T-cell (primary cell): Measurements from ENCODE around the gene ITPK1. TPM values are rescaled to one million over a fixed set of nuclear protein-coding genes. Genes with fewer than 3 reads are reported as not detected.

Source experiments
- ATAC-seq, 4 experiments: fragments of 200-7000 bp in 3 of 4; fragments of 150-1000 bp in 1 of 4; cut with Tn5 transposase; replicated peaks in 1 of 4; 1 replicate in 3 of 4; 2 replicates in 1 of 4; pipeline ENCODE4 v1.10.0; 2021; ENCODE audit warnings: moderate library complexity in 3 of 4, mild to moderate bottlenecking in 2 of 4, moderate number of reproducible peaks in 1 of 4
- CTCF ChIA-PET, 2 donors: fragments of 300-600 bp; sonication (Branson Sonifier 250); formaldehyde crosslinking; loops; one replicate each; lab custom pipeline; 2022; ENCODE audit warnings: antibody characterized with exemption in 2 of 2; lab: Charles Lee
- POLR2A ChIA-PET, 2 donors: fragments of 300-600 bp; sonication (Branson Sonifier 250); formaldehyde crosslinking; loops; one replicate each; lab custom pipeline; 2022; ENCODE audit warnings: antibody characterized with exemption in 2 of 2; lab: Charles Lee
- DNase-seq, 35 experiments: peaks; one replicate each; pipeline versions ENCODE4 v3.0.0 to v3.0.0-alpha.2; 2013 to 2023
- H3K27ac ChIP-seq: one replicate; pipeline ENCODE4 v1.5.1; 2013; ENCODE audit warnings: low read length
- H3K27me3 ChIP-seq, 2 experiments: replicated peaks in 1 of 2; 1 replicate in 1 of 2; 2 replicates in 1 of 2; pipeline versions ENCODE4 v1.6.1 to v1.7.0; 2013; ENCODE audit warnings: low read length in 1 of 2, mixed read lengths in 1 of 2; ENCODE audit not compliant: control insufficient read depth in 2 of 2, insufficient read depth in 2 of 2; ENCODE audit errors: extremely low read depth in 1 of 2
- H3K36me3 ChIP-seq, 2 donors: 1 replicate in 1 of 2; 2 replicates in 1 of 2; pipeline versions ENCODE4 v1.6.1 to v1.7.0; 2013; ENCODE audit warnings: low read length in 1 of 2; ENCODE audit not compliant: control insufficient read depth in 2 of 2, insufficient read depth in 1 of 2; ENCODE audit errors: extremely low read depth in 1 of 2
- H3K4me1 ChIP-seq, 2 experiments: 1 replicate in 1 of 2; 2 replicates in 1 of 2; pipeline versions ENCODE4 v1.6.1 to v1.7.0; 2013; ENCODE audit warnings: low read length in 2 of 2, mixed read lengths in 1 of 2; ENCODE audit not compliant: insufficient read depth in 2 of 2, control insufficient read depth in 1 of 2; ENCODE audit errors: extremely low read depth in 1 of 2
- H3K4me3 ChIP-seq, 2 donors: 1 replicate in 1 of 2; 2 replicates in 1 of 2; pipeline versions ENCODE4 v1.5.1 to v1.7.0; 2013; ENCODE audit warnings: mild to moderate bottlenecking in 2 of 2, low read length in 1 of 2, moderate library complexity in 1 of 2; ENCODE audit not compliant: control insufficient read depth in 1 of 2; ENCODE audit errors: extremely low read depth in 1 of 2
- H3K9me3 ChIP-seq: 2 replicates; pipeline ENCODE4 v1.7.0; 2013
- H3K27ac Mint-ChIP-seq, 2 donors: one replicate each; pipeline ENCODE4 v1.8.0; 2020 to 2021; ENCODE audit warnings: mild to moderate bottlenecking in 2 of 2, mixed read lengths in 2 of 2
- H3K27me3 Mint-ChIP-seq, 2 donors: one replicate each; pipeline ENCODE4 v1.8.0; 2021 to 2022; ENCODE audit warnings: mixed read lengths in 2 of 2
- H3K36me3 Mint-ChIP-seq: one replicate; pipeline ENCODE4 v1.8.0; 2021; ENCODE audit warnings: mixed read lengths
- H3K4me1 Mint-ChIP-seq, 3 donors: one replicate each; pipeline ENCODE4 v1.8.0; 2020 to 2022; ENCODE audit warnings: mixed read lengths in 3 of 3, mild to moderate bottlenecking in 1 of 3
- H3K4me3 Mint-ChIP-seq, 3 donors: one replicate each; pipeline ENCODE4 v1.8.0; 2020 to 2022; ENCODE audit warnings: mild to moderate bottlenecking in 3 of 3, mixed read lengths in 3 of 3, moderate library complexity in 3 of 3
- H3K9me3 Mint-ChIP-seq, 3 donors: one replicate each; pipeline ENCODE4 v1.8.0; 2020 to 2022; ENCODE audit warnings: mixed read lengths in 3 of 3
- WGBS: methylation state at CpG from one replicate; pipeline ENCODE4 v1.1.5; 2013; ENCODE audit warnings: missing lambda C conversion rate; ENCODE audit not compliant: insufficient coverage; 5-methylcytosine and 5-hydroxymethylcytosine counted together
- total RNA-seq, 35 experiments: library from RNA in 6 of 35; stranded (reverse) in 6 of 35; fragments of 120-200 nt in 1 of 35; gene quantifications; one replicate each; pipeline versions ENCODE4 v1.2.1 to v1.2.4 and lab custom pipeline; 2013 to 2026

Gene ITPK1
- total RNA-seq, 5 donors from 2014 or later (not counting 1 experiment from before 2014, with no cell fraction given), result 28.0 to 43.0 (median 39.5) TPM

- H3K9me3 Mint-ChIP-seq, result no peaks in the 10 kb centered on the region
- ChIA-PET CTCF (no interaction called here), POLR2A (no interaction called here)
- H3K27ac Mint-ChIP-seq, result no peak overlapping the region
- Histone ChIP-seq H3K36me3 (peaks cover 0 to 2% of the 10 kb centered on the region in 2 donors), H3K4me3 (no peak overlapping the region), H3K27me3 (no peaks in the 10 kb centered on the region), H3K27ac (no peak overlapping the region), H3K9me3 (no peaks in the 10 kb centered on the region), H3K4me1 (peaks cover 7 to 36% of the 10 kb centered on the region in 2 experiments)
- 95% methylated on average over 7 of the region's 9 CpGs for WGBS
- H3K4me1 Mint-ChIP-seq, result peaks cover 39 to 45% (median 41%) of the 10 kb centered on the region in 3 donors
- ATAC-seq (no peak), DNase-seq (no peak)
- no peaks in the 10 kb centered on the region for H3K36me3 Mint-ChIP-seq
- H3K27me3 Mint-ChIP-seq, result no peaks in the 10 kb centered on the region
- H3K4me3 Mint-ChIP-seq, result no peak overlapping the region
These were observed 16.1 kb downstream of the ITPK1 start for GRCh38 chr14:93099643-93100042.

DNA sequence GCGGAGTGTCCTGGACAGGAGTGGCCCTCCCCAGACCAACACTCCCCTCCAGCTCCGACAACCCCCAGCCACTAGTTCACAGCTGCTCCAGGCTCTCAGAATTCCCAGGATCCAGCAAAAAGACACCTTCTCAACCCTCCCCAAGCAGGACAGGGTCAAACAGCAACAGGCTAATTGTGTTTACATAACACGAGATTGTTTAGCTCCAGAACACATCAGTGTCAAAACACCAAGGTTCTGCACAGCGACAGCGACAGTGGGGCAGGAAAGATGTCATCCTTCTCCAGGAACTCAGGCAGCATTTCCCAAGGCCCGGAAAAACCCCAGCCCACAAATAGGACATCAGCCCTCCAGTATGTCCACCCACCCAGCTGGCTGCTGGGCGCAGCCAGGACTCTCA lies 16.5 kb downstream of the ITPK1 start:
- ChIA-PET POLR2A (no interaction called here), CTCF (no interaction called here)
- H3K9me3 ChIP-seq, result no peaks in the 10 kb centered on the region
- no peaks in the 10 kb centered on the region for H3K27me3 ChIP-seq
- WGBS, result 96% methylated on average over 6 of the region's 7 CpGs
- Mint-ChIP-seq H3K9me3 (no peaks in the 10 kb centered on the region), H3K4me1 (peaks cover 38 to 41% (median 40%) of the 10 kb centered on the region in 3 donors), H3K27ac (no peak overlapping the region), H3K4me3 (no peak overlapping the region), H3K27me3 (no peaks in the 10 kb centered on the region), H3K36me3 (no peaks in the 10 kb centered on the region)
- ATAC-seq (no peak), DNase-seq (no peak)
- peaks cover 3 to 33% of the 10 kb centered on the region in 2 experiments for H3K4me1 ChIP-seq
- peaks cover 0 to 2% of the 10 kb centered on the region in 2 donors for H3K36me3 ChIP-seq
- no peak overlapping the region for H3K27ac ChIP-seq
- H3K4me3 ChIP-seq, result no peak overlapping the region

GRCh38 chr14:93096691-93097322 lies 18.9 kb downstream of the ITPK1 start:
- WGBS, result 95% methylated on average over 9 of the region's 13 CpGs
- peaks cover 0 to 2% of the 10 kb centered on the region in 2 donors for H3K36me3 ChIP-seq
- H3K27ac Mint-ChIP-seq, result no peak overlapping the region
- no peaks in the 10 kb centered on the region for H3K36me3 Mint-ChIP-seq
- no peak overlapping the region for H3K4me3 Mint-ChIP-seq
- no peaks in the 10 kb centered on the region for H3K9me3 Mint-ChIP-seq
- ATAC-seq (no peak), DNase-seq (no peak)
- peaks cover 0 to 23% of the 10 kb centered on the region in 2 experiments for H3K4me1 ChIP-seq
- no peaks in the 10 kb centered on the region for H3K27me3 Mint-ChIP-seq
- H3K27ac ChIP-seq, result no peak overlapping the region
- no peak overlapping the region for H3K4me3 ChIP-seq
- H3K27me3 ChIP-seq, result no peaks in the 10 kb centered on the region
- peaks cover 25 to 36% (median 30%) of the 10 kb centered on the region in 3 donors for H3K4me1 Mint-ChIP-seq
- ChIA-PET CTCF (interaction anchor here in 1 of 2 donors (0.8 kb wide), 1 partner anchor 15 kb away, joined by 3 read pairs; no protein-coding TSS in a partner anchor), POLR2A (interaction anchor here in 1 of 2 donors (0.6 kb wide), 1 partner anchor 9 kb away, joined by 17 read pairs; no protein-coding TSS in a partner anchor)
- H3K9me3 ChIP-seq, result no peaks in the 10 kb centered on the region

DNA sequence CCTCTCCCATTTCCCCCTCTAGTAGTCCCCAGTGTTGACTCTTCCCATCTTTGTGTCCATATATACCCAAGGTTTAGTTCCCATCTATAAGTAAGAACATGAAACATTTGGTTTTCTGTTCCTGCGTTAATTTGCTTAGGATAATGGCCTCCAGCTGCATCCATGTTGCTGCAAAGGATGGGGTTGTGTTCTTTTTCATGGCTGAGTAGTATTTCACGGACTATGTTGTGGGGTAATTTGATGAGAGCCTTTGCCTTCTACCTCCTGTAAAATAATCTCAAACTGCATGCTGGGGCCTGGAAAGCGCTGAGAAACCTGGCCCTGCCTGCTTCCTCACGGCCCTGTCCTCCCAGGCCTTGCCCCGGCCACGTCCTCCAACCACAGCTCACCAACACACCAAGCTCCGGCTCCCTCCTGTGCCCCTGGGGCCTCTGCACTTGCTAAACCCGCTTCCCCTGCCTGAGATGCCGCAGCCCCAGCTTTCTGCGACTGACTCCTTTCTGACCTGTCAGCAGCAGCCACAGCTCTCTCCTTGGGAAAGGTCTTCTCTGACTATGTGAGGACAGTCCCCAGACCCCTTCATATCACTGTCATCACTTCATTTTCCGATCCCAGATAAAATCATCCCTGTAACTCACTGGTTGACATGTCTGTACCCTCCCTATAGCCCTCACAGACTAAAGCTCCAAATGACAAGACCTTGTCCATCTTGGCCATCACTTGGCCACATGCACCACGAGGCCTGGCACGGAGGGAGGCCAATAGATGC lies 19.8 kb downstream of the ITPK1 start:
- Mint-ChIP-seq H3K9me3 (no peaks in the 10 kb centered on the region), H3K36me3 (no peaks in the 10 kb centered on the region), H3K4me3 (no peak overlapping the region), H3K4me1 (peaks cover 25 to 35% (median 34%) of the 10 kb centered on the region in 3 donors), H3K27me3 (no peaks in the 10 kb centered on the region), H3K27ac (no peak overlapping the region)
- DNase-seq, result no peak
- Histone ChIP-seq H3K36me3 (peaks cover 0 to 2% of the 10 kb centered on the region in 2 donors), H3K27ac (no peak overlapping the region), H3K9me3 (no peaks in the 10 kb centered on the region), H3K4me3 (no peak overlapping the region), H3K27me3 (no peaks in the 10 kb centered on the region), H3K4me1 (peaks cover 0 to 21% of the 10 kb centered on the region in 2 experiments)
- WGBS, result 90% methylated on average over 11 of the region's 13 CpGs
- ChIA-PET POLR2A (interaction anchor here in 1 of 2 donors (0.6 kb wide), 1 partner anchor 10 kb away, joined by 17 read pairs; no protein-coding TSS in a partner anchor), CTCF (interaction anchor here (0.6 to 0.8 kb wide), 3 partner anchors 8 to 56 kb away, joined by 3 to 5 read pairs (median 5); no protein-coding TSS in a partner anchor)
- no peak for ATAC-seq

DNA sequence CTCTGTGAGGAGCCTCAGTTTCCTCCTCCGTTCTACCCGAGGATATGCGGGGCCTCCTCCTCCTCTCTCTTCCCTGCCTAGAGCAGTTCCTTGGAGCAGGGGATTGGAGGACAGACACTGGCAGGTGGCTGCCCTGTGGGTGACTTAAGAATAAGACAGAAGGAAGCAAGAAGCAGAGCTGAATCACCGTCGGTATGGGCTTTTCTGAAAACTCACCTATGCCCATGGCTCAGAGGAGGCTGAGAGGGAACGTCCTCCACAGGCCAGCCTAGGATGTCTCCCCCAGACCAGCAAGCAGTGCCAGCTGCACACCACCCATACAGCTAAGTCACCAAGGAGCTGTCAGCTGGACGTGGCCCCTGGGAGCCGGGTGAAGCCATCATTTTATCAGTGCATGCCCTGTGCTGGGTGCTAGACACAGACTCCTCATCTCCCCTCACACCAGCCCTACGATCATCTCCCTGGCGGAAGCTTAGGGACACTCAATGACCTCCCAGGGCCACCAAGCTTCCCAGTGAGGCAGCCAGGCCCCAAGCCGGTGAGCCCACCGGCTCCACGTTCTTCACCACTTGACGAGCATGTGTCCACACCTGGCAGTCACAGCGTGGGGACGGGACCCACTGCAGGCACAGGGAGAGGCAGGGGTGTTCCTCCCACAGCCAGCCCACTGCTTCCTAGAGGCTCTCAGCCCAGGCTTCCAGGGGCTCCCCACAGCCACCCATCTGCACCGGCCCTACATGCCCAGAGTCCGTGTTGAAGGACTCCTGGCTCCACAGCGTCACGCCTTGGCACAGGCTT lies 21.4 kb downstream of the ITPK1 start:
- Histone ChIP-seq H3K4me3 (no peak overlapping the region), H3K4me1 (peaks cover 0 to 25% of the 10 kb centered on the region in 2 experiments), H3K9me3 (no peaks in the 10 kb centered on the region), H3K27ac (no peak overlapping the region), H3K36me3 (peaks cover 0 to 2% of the 10 kb centered on the region in 2 donors), H3K27me3 (no peaks in the 10 kb centered on the region)
- H3K4me3 Mint-ChIP-seq, result no peak overlapping the region
- H3K4me1 Mint-ChIP-seq, result peaks cover 35 to 42% (median 35%) of the 10 kb centered on the region in 3 donors
- no peak for DNase-seq
- POLR2A ChIA-PET, result no interaction called here
- WGBS, result 89% methylated on average over 17 of the region's 20 CpGs
- ATAC-seq, result no peak
- H3K9me3 Mint-ChIP-seq, result no peaks in the 10 kb centered on the region
- no peaks in the 10 kb centered on the region for H3K27me3 Mint-ChIP-seq
- H3K27ac Mint-ChIP-seq, result peak overlapping the region in 1 of 2 donors; percentile 49
- CTCF ChIA-PET, result interaction anchor here in 1 of 2 donors (1.0 kb wide), 1 partner anchor 19 kb away, joined by 5 read pairs; no protein-coding TSS in a partner anchor
- H3K36me3 Mint-ChIP-seq, result no peaks in the 10 kb centered on the region
